ENCODE measurements around the gene PAK1IP1.
"Not testable (repeated sequence)": the region's sequence is repeated elsewhere in the genome, so short reads cannot be mapped to it uniquely, and the experiment has no call there.

Gene PAK1IP1

GRCh38 chr6:10690651-10691445 is 3.9 kb upstream of the PAK1IP1 start:
- no peak for DNase-seq

GRCh38 chr6:10692965-10693538 is 1.7 kb upstream of the PAK1IP1 start:
- DNase-seq = no peak

GRCh38 chr6:10695086-10695657 is 400 bp downstream of the PAK1IP1 start:
- no peak for DNase-seq

GRCh38 chr6:10696655-10697054 is 1.9 kb downstream of the PAK1IP1 start:
- no peak for DNase-seq

- DNase-seq = no peak
These were observed 19.2 kb downstream of the PAK1IP1 start for GRCh38 chr6:10713962-10714361.

GRCh38 chr6:10719296-10719963 is 24.7 kb downstream of the PAK1IP1 start:
- no peak for DNase-seq

GRCh38 chr6:10719964-10720264 is 25.1 kb downstream of the PAK1IP1 start:
- no peak for DNase-seq

GRCh38 chr6:10720265-10720959 is 25.6 kb downstream of the PAK1IP1 start:
- peak in 20 of 58 donors; percentile 6 to 44 (median 16) for DNase-seq

GRCh38 chr6:10720960-10721849 is 26.4 kb downstream of the PAK1IP1 start:
- DNase-seq = not testable (repeated sequence)

GRCh38 chr6:10721850-10722569 is 27.2 kb downstream of the PAK1IP1 start:
- DNase-seq = no peak

GRCh38 chr6:10722570-10722819 is 27.7 kb downstream of the PAK1IP1 start:
- no peak for DNase-seq

GRCh38 chr6:10722820-10723566 is 28.2 kb downstream of the PAK1IP1 start, which contains the start of gene TMEM14C:
Gene TMEM14C, plus strand, starts transcription at chr6:10723070. Its CDS starts 1,544 bp downstream, at chr6:10724614.
- DNase-seq = peak; percentile 68 to 99 (median 96)

GRCh38 chr6:10723567-10723881 is 28.8 kb downstream of the PAK1IP1 start:
- no peak for DNase-seq

GRCh38 chr6:10725044-10725443 is 30.3 kb downstream of the PAK1IP1 start:
- DNase-seq = no peak

- peak in 36 of 58 donors; percentile 6 to 67 (median 31) for DNase-seq
These were observed 30.9 kb downstream of the PAK1IP1 start for GRCh38 chr6:10725716-10726115.

GRCh38 chr6:10730254-10730653 is 35.5 kb downstream of the PAK1IP1 start:
- DNase-seq = peak in 3 of 58 donors; percentile 4 to 12 (median 10)

- DNase-seq = no peak
These were observed 38.5 kb downstream of the PAK1IP1 start for GRCh38 chr6:10733151-10733715.

GRCh38 chr6:10733863-10734262 is 39.1 kb downstream of the PAK1IP1 start:
- no peak for DNase-seq

GRCh38 chr6:10736731-10737130 is 42.0 kb downstream of the PAK1IP1 start:
- no peak for DNase-seq

All from anterior cingulate cortex (tissue), 58 donors.